ENCODE results near the gene G6PC1.
A peak's percentile ranks its signal among the peaks of the same experiment; 100 is the strongest.
"Not testable (repeated sequence)": the region's sequence is repeated elsewhere in the genome, so short reads cannot be mapped to it uniquely, and the experiment has no call there.

Gene G6PC1

DNA sequence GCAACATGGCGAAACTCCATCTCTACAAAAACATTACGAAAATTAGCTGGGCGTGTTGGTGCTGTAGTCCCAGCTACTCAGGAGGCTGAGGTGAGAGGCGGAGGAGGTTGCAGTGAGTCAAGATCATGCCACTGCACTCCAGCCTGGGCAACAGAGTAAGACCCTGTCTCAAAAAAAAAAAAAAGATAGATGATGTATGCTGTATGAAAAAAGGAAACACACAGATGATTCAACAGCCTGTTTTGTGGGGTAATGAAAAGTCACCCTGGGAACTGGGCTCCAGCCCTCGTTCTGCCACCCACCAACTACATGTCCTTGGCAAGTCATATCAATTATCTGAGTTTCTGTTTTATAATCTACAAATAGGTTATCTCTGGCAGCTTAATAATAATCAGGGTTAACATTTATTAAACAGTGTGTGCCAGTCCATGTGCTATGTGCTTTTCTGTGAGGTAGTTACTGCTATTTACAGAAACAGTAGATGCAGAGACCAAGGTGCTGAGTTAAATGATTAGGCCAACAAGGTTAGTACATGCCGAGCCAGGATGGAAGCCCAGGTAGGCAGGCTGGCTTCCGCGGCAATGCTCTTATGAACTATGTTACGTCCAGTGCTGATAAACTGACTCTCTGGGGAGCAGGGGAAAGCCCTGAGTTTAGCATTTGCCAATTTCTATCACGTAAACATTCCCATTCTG, 1.1 kb downstream of the G6PC1 start:
- Histone ChIP-seq H3K9me3 (ENCODE audit: control insufficient read depth in 1 of 2, low read length in 2 of 2) (no peaks in the 10 kb centered on the region), H3K4me1 (ENCODE audit: control insufficient read depth in 1 of 2, insufficient read depth in 2 of 2, low read length in 2 of 2) (peaks cover 0 to 15% of the 10 kb centered on the region in 2 donors), H3K27ac (ENCODE audit: low read depth, low read length) (no peak overlapping the region), H3K4me3 (ENCODE audit: low read depth in 1 of 2, low read length in 2 of 2) (peak overlapping the region; percentile 51 to 57), H3K36me3 (ENCODE audit: control insufficient read depth in 1 of 2, insufficient read depth in 2 of 2, low read length in 2 of 2) (no peaks in the 10 kb centered on the region), H3K27me3 (ENCODE audit: control insufficient read depth in 1 of 2, insufficient read depth in 2 of 2, low read length in 2 of 2) (no peaks in the 10 kb centered on the region), H3K9ac (ENCODE audit: low read depth in 1 of 2, low read length in 2 of 2) (peak overlapping the region in 1 of 2 donors; percentile 31)

DNA sequence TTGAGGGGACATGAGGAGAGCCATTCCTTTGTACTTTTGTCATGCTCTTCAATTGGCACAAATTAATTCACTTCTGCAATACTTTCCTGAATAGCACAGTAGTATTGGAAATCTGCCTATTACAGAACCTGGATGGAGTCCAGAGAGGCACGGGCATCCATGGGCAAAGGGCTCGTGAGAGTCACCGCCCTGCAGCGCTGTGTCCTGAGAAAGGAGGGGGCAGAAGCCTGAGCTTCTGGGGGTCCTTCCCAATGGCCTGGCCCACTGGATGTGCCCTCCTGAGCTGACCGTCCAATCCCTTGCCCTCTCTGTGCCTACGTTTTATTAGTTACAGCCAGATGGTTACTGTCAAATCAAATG, 3.5 kb downstream of the G6PC1 start:
- peaks cover 0 to 9% of the 10 kb centered on the region in 2 donors for H3K4me1 ChIP-seq (ENCODE audit: control insufficient read depth in 1 of 2, insufficient read depth in 2 of 2, low read length in 2 of 2)
- no peak overlapping the region for H3K9ac ChIP-seq (ENCODE audit: low read depth in 1 of 2, low read length in 2 of 2)
- no peak overlapping the region for H3K4me3 ChIP-seq (ENCODE audit: low read depth in 1 of 2, low read length in 2 of 2)
- no peaks in the 10 kb centered on the region for H3K9me3 ChIP-seq (ENCODE audit: control insufficient read depth in 1 of 2, low read length in 2 of 2)
- no peaks in the 10 kb centered on the region for H3K36me3 ChIP-seq (ENCODE audit: control insufficient read depth in 1 of 2, insufficient read depth in 2 of 2, low read length in 2 of 2)
- H3K27ac ChIP-seq (ENCODE audit: low read depth, low read length): no peak overlapping the region
- H3K27me3 ChIP-seq (ENCODE audit: control insufficient read depth in 1 of 2, insufficient read depth in 2 of 2, low read length in 2 of 2): peaks cover 0 to 5% of the 10 kb centered on the region in 2 donors

DNA sequence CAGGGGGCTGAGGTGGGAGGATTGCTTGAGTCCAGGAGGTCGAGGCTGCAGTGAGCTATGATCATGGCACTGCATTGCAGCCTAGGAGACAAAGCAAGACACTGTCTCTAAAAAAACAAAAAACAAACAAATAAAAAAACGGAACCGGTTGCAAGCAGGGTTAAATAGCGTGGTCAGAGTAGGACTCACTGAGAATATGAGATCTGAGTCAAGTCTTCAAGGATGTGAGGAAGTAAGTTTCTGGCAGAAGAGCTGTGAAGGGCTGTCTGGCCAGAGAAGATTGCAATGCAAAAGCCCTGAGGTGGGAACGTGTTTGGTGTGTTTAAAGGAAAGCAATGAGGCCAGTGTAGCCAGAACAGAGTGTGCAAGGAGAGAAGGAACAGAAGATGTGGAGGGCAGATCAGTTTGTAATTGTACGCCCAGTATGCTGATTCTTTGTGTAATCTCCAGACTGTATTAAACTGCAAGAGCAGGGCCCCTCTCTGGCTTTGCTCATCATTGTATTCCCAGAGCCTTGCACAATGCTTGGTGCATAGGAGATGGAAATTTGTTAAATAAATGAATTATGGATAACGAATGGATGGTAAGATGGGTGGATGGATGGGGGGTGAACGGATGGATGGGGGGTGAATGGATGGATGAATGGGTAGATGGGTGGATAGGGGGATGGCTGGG, 6.3 kb downstream of the G6PC1 start:
- H3K27ac ChIP-seq (ENCODE audit: low read depth, low read length): no peak overlapping the region
- no peak overlapping the region for H3K4me3 ChIP-seq (ENCODE audit: low read depth in 1 of 2, low read length in 2 of 2)
- H3K4me1 ChIP-seq (ENCODE audit: control insufficient read depth in 1 of 2, insufficient read depth in 2 of 2, low read length in 2 of 2): peaks cover 0 to 5% of the 10 kb centered on the region in 2 donors
- peaks cover 0 to 10% of the 10 kb centered on the region in 2 donors for H3K27me3 ChIP-seq (ENCODE audit: control insufficient read depth in 1 of 2, insufficient read depth in 2 of 2, low read length in 2 of 2)
- peaks cover 0 to 3% of the 10 kb centered on the region in 2 donors for H3K36me3 ChIP-seq (ENCODE audit: control insufficient read depth in 1 of 2, insufficient read depth in 2 of 2, low read length in 2 of 2)
- H3K9me3 ChIP-seq (ENCODE audit: control insufficient read depth in 1 of 2, low read length in 2 of 2): no peaks in the 10 kb centered on the region
- H3K9ac ChIP-seq (ENCODE audit: low read depth in 1 of 2, low read length in 2 of 2): no peak overlapping the region

DNA sequence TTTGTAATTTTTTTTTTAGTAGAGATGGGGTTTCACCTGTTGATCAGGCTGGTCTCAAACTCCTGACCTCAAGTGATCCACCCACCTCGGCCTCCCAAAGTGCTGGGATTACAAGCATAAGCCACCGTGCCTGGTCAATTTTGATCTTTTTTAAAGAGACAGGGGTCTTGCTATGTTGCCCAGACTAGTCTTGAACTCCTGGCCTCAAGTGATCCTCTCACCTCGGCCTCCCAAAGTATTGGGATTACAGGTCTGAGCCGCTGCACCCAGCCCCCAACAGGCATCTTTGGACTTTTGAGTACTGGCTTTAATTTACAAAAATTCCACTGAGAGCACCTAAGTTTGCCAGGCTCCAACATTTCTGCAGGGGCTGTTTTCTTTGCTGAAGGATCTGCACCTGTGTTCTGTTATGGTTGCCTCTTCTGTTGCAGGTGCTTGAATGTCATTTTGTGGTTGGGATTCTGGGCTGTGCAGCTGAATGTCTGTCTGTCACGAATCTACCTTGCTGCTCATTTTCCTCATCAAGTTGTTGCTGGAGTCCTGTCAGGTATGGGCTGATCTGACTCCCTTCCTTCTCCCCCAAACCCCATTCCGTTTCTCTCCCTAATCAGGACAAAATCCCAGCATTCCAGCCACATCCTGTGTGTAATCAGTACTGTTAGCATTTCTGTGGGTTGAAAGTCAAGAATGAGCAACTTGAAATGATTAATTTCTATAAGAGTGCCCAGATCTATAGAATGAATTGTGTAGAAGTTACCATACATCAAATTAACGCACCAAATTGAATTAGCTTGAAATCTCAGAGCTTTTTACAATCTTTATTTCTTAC, 8.5 kb downstream of the G6PC1 start:
- Histone ChIP-seq H3K27me3 (ENCODE audit: control insufficient read depth in 1 of 2, insufficient read depth in 2 of 2, low read length in 2 of 2) (peaks cover 0 to 10% of the 10 kb centered on the region in 2 donors), H3K9me3 (ENCODE audit: control insufficient read depth in 1 of 2, low read length in 2 of 2) (no peaks in the 10 kb centered on the region), H3K4me3 (ENCODE audit: low read depth in 1 of 2, low read length in 2 of 2) (no peak overlapping the region), H3K36me3 (ENCODE audit: control insufficient read depth in 1 of 2, insufficient read depth in 2 of 2, low read length in 2 of 2) (peaks cover 0 to 3% of the 10 kb centered on the region in 2 donors), H3K9ac (ENCODE audit: low read depth in 1 of 2, low read length in 2 of 2) (no peak overlapping the region), H3K4me1 (ENCODE audit: control insufficient read depth in 1 of 2, insufficient read depth in 2 of 2, low read length in 2 of 2) (peaks cover 7 to 9% of the 10 kb centered on the region in 2 donors), H3K27ac (ENCODE audit: low read depth, low read length) (no peak overlapping the region)

DNA sequence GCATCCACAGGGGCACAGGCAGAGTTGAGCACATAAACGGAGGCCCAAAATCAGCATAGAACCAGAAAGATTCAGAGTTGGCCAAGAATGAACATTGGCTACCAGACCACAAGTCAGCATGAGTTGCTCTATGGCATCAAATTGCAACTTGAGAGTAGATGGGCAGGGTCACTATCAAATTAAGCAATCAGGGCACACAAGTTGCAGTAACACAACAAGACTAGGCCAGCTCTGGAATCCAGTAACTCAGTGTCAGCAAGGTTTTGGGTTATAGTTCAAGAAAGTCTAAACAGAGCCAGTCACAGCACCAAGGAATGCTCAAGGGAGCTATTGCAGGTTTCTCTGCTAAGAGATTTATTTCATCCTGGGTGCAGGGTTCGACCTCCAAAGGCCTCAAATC, 12.9 kb downstream of the G6PC1 start:
- Histone ChIP-seq H3K9me3 (ENCODE audit: control insufficient read depth in 1 of 2, low read length in 2 of 2) (no peaks in the 10 kb centered on the region), H3K27ac (ENCODE audit: low read depth, low read length) (no peak overlapping the region), H3K4me3 (ENCODE audit: low read depth in 1 of 2, low read length in 2 of 2) (no peak overlapping the region), H3K27me3 (ENCODE audit: control insufficient read depth in 1 of 2, insufficient read depth in 2 of 2, low read length in 2 of 2) (peaks cover 0 to 5% of the 10 kb centered on the region in 2 donors), H3K9ac (ENCODE audit: low read depth in 1 of 2, low read length in 2 of 2) (no peak overlapping the region), H3K4me1 (ENCODE audit: control insufficient read depth in 1 of 2, insufficient read depth in 2 of 2, low read length in 2 of 2) (peaks cover 15 to 20% of the 10 kb centered on the region in 2 donors), H3K36me3 (ENCODE audit: control insufficient read depth in 1 of 2, insufficient read depth in 2 of 2, low read length in 2 of 2) (peaks cover 0 to 3% of the 10 kb centered on the region in 2 donors)

DNA sequence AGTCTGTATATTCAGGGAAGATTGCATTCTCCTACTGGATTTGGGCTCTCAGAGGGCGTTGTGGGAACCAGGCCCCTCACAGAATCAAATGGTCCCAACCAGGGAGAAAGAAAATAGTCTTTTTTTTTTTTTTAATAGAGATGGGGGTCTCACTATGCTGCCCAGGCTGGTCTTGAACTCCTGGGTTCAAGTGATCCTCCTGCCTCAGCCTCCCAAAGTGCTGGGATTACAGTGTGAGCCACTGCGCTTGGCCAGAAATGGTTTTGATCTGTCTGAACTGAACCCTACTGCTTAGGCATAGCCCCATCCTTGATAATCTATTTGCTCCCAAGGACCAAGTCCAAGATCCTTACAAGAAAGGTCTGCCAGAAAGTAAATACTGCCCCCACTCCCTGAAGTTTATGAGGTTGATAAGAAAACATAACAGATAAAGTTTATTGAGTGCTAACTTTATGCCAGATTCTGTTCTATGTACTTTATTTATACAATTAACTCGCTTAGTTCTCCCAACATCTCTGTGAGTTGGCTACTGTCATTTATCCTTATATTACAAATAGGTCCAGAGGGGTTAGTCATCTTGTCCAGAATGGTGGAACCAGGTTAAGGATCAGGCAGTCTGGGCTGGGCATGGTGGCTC, 13.5 kb downstream of the G6PC1 start:
- Histone ChIP-seq H3K36me3 (ENCODE audit: control insufficient read depth in 1 of 2, insufficient read depth in 2 of 2, low read length in 2 of 2) (peaks cover 0 to 3% of the 10 kb centered on the region in 2 donors), H3K27ac (ENCODE audit: low read depth, low read length) (no peak overlapping the region), H3K9me3 (ENCODE audit: control insufficient read depth in 1 of 2, low read length in 2 of 2) (no peaks in the 10 kb centered on the region), H3K9ac (ENCODE audit: low read depth in 1 of 2, low read length in 2 of 2) (no peak overlapping the region), H3K4me1 (ENCODE audit: control insufficient read depth in 1 of 2, insufficient read depth in 2 of 2, low read length in 2 of 2) (peaks cover 21 to 24% of the 10 kb centered on the region in 2 donors), H3K27me3 (ENCODE audit: control insufficient read depth in 1 of 2, insufficient read depth in 2 of 2, low read length in 2 of 2) (peaks cover 0 to 5% of the 10 kb centered on the region in 2 donors), H3K4me3 (ENCODE audit: low read depth in 1 of 2, low read length in 2 of 2) (no peak overlapping the region)

DNA sequence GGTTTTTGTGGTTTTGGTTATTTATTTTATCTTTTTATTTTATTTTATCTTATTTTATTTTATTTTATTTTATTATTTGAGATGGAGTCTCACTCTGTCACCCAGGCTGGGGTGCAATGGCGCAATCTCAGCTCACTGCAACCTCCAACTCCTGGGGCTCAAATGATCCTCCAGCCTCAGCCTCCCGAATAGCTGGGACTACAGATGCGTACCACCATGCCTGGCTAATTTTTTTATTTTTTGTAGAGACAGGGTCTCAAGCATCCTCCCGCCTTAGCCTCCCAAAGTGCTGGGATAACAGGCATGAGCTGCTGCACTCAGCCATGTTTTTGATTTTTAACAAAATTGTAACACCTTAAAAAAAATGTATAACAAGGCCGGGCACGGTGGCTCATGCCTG, 14.7 kb downstream of the G6PC1 start:
- H3K4me3 ChIP-seq (ENCODE audit: low read depth in 1 of 2, low read length in 2 of 2); H3K9me3 ChIP-seq (ENCODE audit: control insufficient read depth in 1 of 2, low read length in 2 of 2); H3K36me3 ChIP-seq (ENCODE audit: control insufficient read depth in 1 of 2, insufficient read depth in 2 of 2, low read length in 2 of 2); H3K27ac ChIP-seq (ENCODE audit: low read depth, low read length); H3K9ac ChIP-seq (ENCODE audit: low read depth in 1 of 2, low read length in 2 of 2); H3K27me3 ChIP-seq (ENCODE audit: control insufficient read depth in 1 of 2, insufficient read depth in 2 of 2, low read length in 2 of 2): not testable (repeated sequence)
- peaks cover 29 to 34% of the 10 kb centered on the region in 2 donors for H3K4me1 ChIP-seq (ENCODE audit: control insufficient read depth in 1 of 2, insufficient read depth in 2 of 2, low read length in 2 of 2)

DNA sequence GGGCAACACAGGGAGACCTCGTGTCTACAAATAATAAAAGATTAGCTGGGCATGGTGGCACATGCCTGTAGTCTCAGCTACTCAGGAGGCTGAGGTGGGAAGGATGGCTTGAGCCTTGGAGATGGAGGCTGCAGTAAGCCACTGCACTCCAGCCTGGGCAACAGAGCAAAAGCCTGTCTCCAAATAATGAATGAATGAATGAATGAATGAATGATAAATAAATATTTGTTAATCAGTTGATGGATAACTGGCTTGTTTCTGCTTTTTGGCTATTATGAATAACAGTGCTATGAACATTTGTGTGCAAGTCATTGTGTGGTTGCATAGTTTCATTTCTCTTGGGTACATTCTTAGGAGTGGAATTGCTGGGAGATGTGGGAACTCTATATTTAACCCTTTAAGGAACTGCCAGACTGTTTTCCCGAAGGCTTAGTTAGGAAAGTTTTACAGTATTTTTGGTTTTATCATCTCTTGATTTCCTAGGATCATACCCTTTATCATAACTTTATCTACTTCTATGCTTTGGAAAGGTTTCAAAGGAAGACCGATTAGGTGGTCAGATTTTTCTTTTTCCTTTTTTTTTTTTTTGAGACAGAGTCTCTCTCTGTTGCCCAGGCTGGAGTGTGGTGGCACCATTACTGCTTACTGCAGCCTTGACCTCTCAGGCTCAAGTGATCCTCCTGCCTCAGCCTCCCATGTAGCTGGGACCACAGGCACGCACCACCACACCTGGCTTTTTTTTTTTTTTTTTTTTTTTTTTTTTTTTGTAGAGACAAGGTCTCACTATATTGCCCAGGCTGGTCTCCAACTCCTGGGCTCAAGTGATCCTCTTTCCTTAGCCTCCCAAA, 16.0 kb downstream of the G6PC1 start:
- not testable (repeated sequence) for H3K4me3 ChIP-seq (ENCODE audit: low read depth in 1 of 2, low read length in 2 of 2); H3K9ac ChIP-seq (ENCODE audit: low read depth in 1 of 2, low read length in 2 of 2); H3K36me3 ChIP-seq (ENCODE audit: control insufficient read depth in 1 of 2, insufficient read depth in 2 of 2, low read length in 2 of 2); H3K27ac ChIP-seq (ENCODE audit: low read depth, low read length); H3K27me3 ChIP-seq (ENCODE audit: control insufficient read depth in 1 of 2, insufficient read depth in 2 of 2, low read length in 2 of 2); H3K9me3 ChIP-seq (ENCODE audit: control insufficient read depth in 1 of 2, low read length in 2 of 2)
- H3K4me1 ChIP-seq (ENCODE audit: control insufficient read depth in 1 of 2, insufficient read depth in 2 of 2, low read length in 2 of 2): peaks cover 29 to 46% of the 10 kb centered on the region in 2 donors

DNA sequence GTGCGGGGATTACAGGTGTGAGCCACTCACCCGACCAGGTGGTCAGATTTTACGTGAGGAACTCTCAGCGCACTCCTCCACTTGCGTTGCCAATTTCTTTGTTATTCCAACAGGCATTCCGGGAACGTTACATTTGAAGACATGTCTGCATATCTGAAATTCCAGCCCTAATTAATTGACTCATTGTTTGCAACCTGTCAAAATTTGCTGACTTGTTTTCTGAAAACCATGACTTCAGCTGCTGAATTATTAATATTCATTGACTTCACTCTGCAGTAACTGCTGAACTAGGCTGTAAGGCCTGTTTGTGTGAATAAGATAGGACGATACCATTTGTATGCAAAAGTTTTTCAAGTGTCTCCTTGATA, 16.6 kb downstream of the G6PC1 start:
- Histone ChIP-seq H3K27me3 (ENCODE audit: control insufficient read depth in 1 of 2, insufficient read depth in 2 of 2, low read length in 2 of 2) (no peaks in the 10 kb centered on the region), H3K9me3 (ENCODE audit: control insufficient read depth in 1 of 2, low read length in 2 of 2) (no peaks in the 10 kb centered on the region), H3K9ac (ENCODE audit: low read depth in 1 of 2, low read length in 2 of 2) (no peak overlapping the region), H3K4me3 (ENCODE audit: low read depth in 1 of 2, low read length in 2 of 2) (no peak overlapping the region), H3K36me3 (ENCODE audit: control insufficient read depth in 1 of 2, insufficient read depth in 2 of 2, low read length in 2 of 2) (no peaks in the 10 kb centered on the region), H3K4me1 (ENCODE audit: control insufficient read depth in 1 of 2, insufficient read depth in 2 of 2, low read length in 2 of 2) (peaks cover 32 to 48% of the 10 kb centered on the region in 2 donors), H3K27ac (ENCODE audit: low read depth, low read length) (no peak overlapping the region)

Data from duodenal mucosa (tissue), 2 donors.